ENCODE results near the gene SPATA1. TPM values are rescaled to one million over a fixed set of nuclear protein-coding genes. Genes with fewer than 3 reads are reported as not detected.
A peak's percentile ranks its signal among the peaks of the same experiment; 100 is the strongest.

Gene SPATA1
- total and polyA plus RNA-seq, 4 experiments from 2014 or later = 0.72 to 3.4 (median 1.7) TPM; not detected in 1

- ChIA-PET CTCF (ENCODE audit: partially characterized antibody) (interaction anchor here (1.3 to 1.4 kb wide), 2 partner anchors 9 to 14 kb away, joined by 3 to 5 read pairs; no protein-coding TSS in a partner anchor), POLR2A (ENCODE audit: partially characterized antibody) (no interaction called here)
- H3K9me3 Mint-ChIP-seq = peaks cover 2 to 19% (median 12%) of the 10 kb centered on the region in 8 donors
- Histone ChIP-seq H3K36me3 (ENCODE audit: insufficient read depth, low read length) (no peaks in the 10 kb centered on the region), H3K4me3 (ENCODE audit: low read length in 2 of 2) (no peak overlapping the region), H3K9me3 (ENCODE audit: control insufficient read depth in 1 of 2, low read length in 2 of 2) (no peaks in the 10 kb centered on the region), H3K27me3 (ENCODE audit: insufficient read depth, low read length) (no peaks in the 10 kb centered on the region), H3K4me1 (ENCODE audit: insufficient read depth, low read length) (no peaks in the 10 kb centered on the region), H3K27ac (ENCODE audit: low read depth, low read length) (no peak overlapping the region)
- peak overlapping the region in 1 of 7 donors; percentile 10 for H3K27ac Mint-ChIP-seq
- peaks cover 0 to 3% of the 10 kb centered on the region in 2 donors for H3K27me3 Mint-ChIP-seq
- H3K4me3 Mint-ChIP-seq = no peak overlapping the region
- intact Hi-C loops (cut with micrococcal nuclease) = no loop called here
- H3K36me3 Mint-ChIP-seq = peaks cover 3 to 5% of the 10 kb centered on the region in 2 donors
- peaks cover 0 to 4% (median 1%) of the 10 kb centered on the region in 4 donors for H3K4me1 Mint-ChIP-seq
- DNase-seq = no peak
Observed at GRCh38 chr1:84611091-84611490, 104.9 kb downstream of the SPATA1 start.

GRCh38 chr1:84611796-84612195 is 105.6 kb downstream of the SPATA1 start:
- Histone ChIP-seq H3K36me3 (ENCODE audit: insufficient read depth, low read length) (no peaks in the 10 kb centered on the region), H3K9me3 (ENCODE audit: control insufficient read depth in 1 of 2, low read length in 2 of 2) (no peaks in the 10 kb centered on the region), H3K4me1 (ENCODE audit: insufficient read depth, low read length) (no peaks in the 10 kb centered on the region), H3K27ac (ENCODE audit: low read depth, low read length) (no peak overlapping the region), H3K4me3 (ENCODE audit: low read length in 2 of 2) (no peak overlapping the region), H3K27me3 (ENCODE audit: insufficient read depth, low read length) (no peaks in the 10 kb centered on the region)
- H3K36me3 Mint-ChIP-seq = no peaks in the 10 kb centered on the region
- peak overlapping the region in 3 of 8 donors; percentile 27 to 46 (median 28) for H3K4me3 Mint-ChIP-seq
- H3K4me1 Mint-ChIP-seq = peaks cover 0 to 4% (median 1%) of the 10 kb centered on the region in 4 donors
- no peaks in the 10 kb centered on the region for H3K27me3 Mint-ChIP-seq
- ChIA-PET POLR2A (ENCODE audit: partially characterized antibody) (no interaction called here), CTCF (ENCODE audit: partially characterized antibody) (interaction anchor here (1.3 kb wide), 1 partner anchor 9 kb away, joined by 5 read pairs; no protein-coding TSS in a partner anchor)
- H3K27ac Mint-ChIP-seq = peak overlapping the region in 2 of 7 donors; percentile 32 to 44
- intact Hi-C loops (cut with micrococcal nuclease) = no loop called here
- H3K9me3 Mint-ChIP-seq = peaks cover 0 to 12% (median 6%) of the 10 kb centered on the region in 8 donors
- no peak for DNase-seq

- CTCF ChIA-PET (ENCODE audit: partially characterized antibody) = no interaction called here
Observed at GRCh38 chr1:84613026-84613425, 106.8 kb downstream of the SPATA1 start.

GRCh38 chr1:84613887-84614286 is 107.7 kb downstream of the SPATA1 start:
- Histone ChIP-seq H3K4me3 (ENCODE audit: low read length in 2 of 2) (no peak overlapping the region), H3K4me1 (ENCODE audit: insufficient read depth, low read length) (no peaks in the 10 kb centered on the region), H3K9me3 (ENCODE audit: control insufficient read depth in 1 of 2, low read length in 2 of 2) (no peaks in the 10 kb centered on the region), H3K36me3 (ENCODE audit: insufficient read depth, low read length) (no peaks in the 10 kb centered on the region), H3K27me3 (ENCODE audit: insufficient read depth, low read length) (no peaks in the 10 kb centered on the region), H3K27ac (ENCODE audit: low read depth, low read length) (no peak overlapping the region)
- Mint-ChIP-seq H3K27me3 (no peaks in the 10 kb centered on the region), H3K27ac (no peak overlapping the region), H3K4me1 (peaks cover 0 to 4% (median 1%) of the 10 kb centered on the region in 4 donors), H3K36me3 (no peaks in the 10 kb centered on the region), H3K9me3 (peaks cover 0 to 9% (median 5%) of the 10 kb centered on the region in 8 donors), H3K4me3 (no peak overlapping the region)
- intact Hi-C loops (cut with micrococcal nuclease) = no loop called here
- ChIA-PET CTCF (ENCODE audit: partially characterized antibody) (interaction anchor here (0.7 to 1.3 kb wide), 3 partner anchors 35 to 140 kb away, joined by 3 read pairs; no protein-coding TSS in a partner anchor), POLR2A (ENCODE audit: partially characterized antibody) (no interaction called here)
- DNase-seq = no peak

More at GRCh38 chr1:84613026-84613425, 106.8 kb downstream of the SPATA1 start:
- no peaks in the 10 kb centered on the region for H3K9me3 ChIP-seq (ENCODE audit: control insufficient read depth in 1 of 2, low read length in 2 of 2)
- H3K4me3 ChIP-seq (ENCODE audit: low read length in 2 of 2) = no peak overlapping the region
- Mint-ChIP-seq H3K9me3 (peaks cover 0 to 9% (median 5%) of the 10 kb centered on the region in 8 donors), H3K27me3 (no peaks in the 10 kb centered on the region), H3K27ac (no peak overlapping the region), H3K4me3 (no peak overlapping the region), H3K36me3 (no peaks in the 10 kb centered on the region), H3K4me1 (peaks cover 0 to 4% (median 1%) of the 10 kb centered on the region in 4 donors)
- H3K27ac ChIP-seq (ENCODE audit: low read depth, low read length) = no peak overlapping the region
- H3K4me1 ChIP-seq (ENCODE audit: insufficient read depth, low read length) = no peaks in the 10 kb centered on the region
- H3K27me3 ChIP-seq (ENCODE audit: insufficient read depth, low read length) = no peaks in the 10 kb centered on the region
- no peak for DNase-seq
- H3K36me3 ChIP-seq (ENCODE audit: insufficient read depth, low read length) = no peaks in the 10 kb centered on the region
- POLR2A ChIA-PET (ENCODE audit: partially characterized antibody) = no interaction called here
- intact Hi-C loops (cut with micrococcal nuclease) = no loop called here

GRCh38 chr1:84615790-84616189 is 109.6 kb downstream of the SPATA1 start:
- H3K4me3 ChIP-seq (ENCODE audit: low read length in 2 of 2) = no peak overlapping the region
- POLR2A ChIA-PET (ENCODE audit: partially characterized antibody) = no interaction called here
- H3K4me1 ChIP-seq (ENCODE audit: insufficient read depth, low read length) = peaks cover 5% of the 10 kb centered on the region
- H3K27me3 Mint-ChIP-seq = peaks cover 0 to 3% of the 10 kb centered on the region in 2 donors
- peaks cover 2 to 11% (median 8%) of the 10 kb centered on the region in 4 donors for H3K4me1 Mint-ChIP-seq
- intact Hi-C loops (cut with micrococcal nuclease) = no loop called here
- no peaks in the 10 kb centered on the region for H3K9me3 ChIP-seq (ENCODE audit: control insufficient read depth in 1 of 2, low read length in 2 of 2)
- no peak for DNase-seq
- no peaks in the 10 kb centered on the region for H3K27me3 ChIP-seq (ENCODE audit: insufficient read depth, low read length)
- H3K36me3 Mint-ChIP-seq = peaks cover 0 to under 1% of the 10 kb centered on the region in 2 donors
- no peak overlapping the region for H3K27ac Mint-ChIP-seq
- H3K9me3 Mint-ChIP-seq = peaks cover 0 to 9% (median 5%) of the 10 kb centered on the region in 8 donors
- CTCF ChIA-PET (ENCODE audit: partially characterized antibody) = interaction anchor here (1.6 kb wide), 1 partner anchor 174 kb away, joined by 7 read pairs; no protein-coding TSS in a partner anchor
- H3K36me3 ChIP-seq (ENCODE audit: insufficient read depth, low read length) = no peaks in the 10 kb centered on the region
- no peak overlapping the region for H3K27ac ChIP-seq (ENCODE audit: low read depth, low read length)
- H3K4me3 Mint-ChIP-seq = no peak overlapping the region

Other genes starting within 250 kb of the SPATA1 start
- gene SAMD13, start 204.7 kb upstream of the SPATA1 start, total RNA-seq = not detected
- gene SAMD13, start 204.7 kb upstream of the SPATA1 start, polyA plus RNA-seq = under 1 TPM in 1 of 2 donors, not detected in 1; 0.22 TPM
- not detected for gene DNASE2B, start 107.9 kb upstream of the SPATA1 start, total RNA-seq
- not detected for gene DNASE2B, start 107.9 kb upstream of the SPATA1 start, polyA plus RNA-seq
- 10 to 100 TPM; 41.7 to 46.2 TPM for gene RPF1, start 27.1 kb upstream of the SPATA1 start, total RNA-seq
- gene RPF1, start 27.1 kb upstream of the SPATA1 start, polyA plus RNA-seq = 10 to 100 TPM; 55.9 to 77.1 TPM
- 10 to 100 TPM; 38.1 to 45.5 TPM for gene GNG5, start 195 bp downstream of the SPATA1 start, total RNA-seq
- gene GNG5, start 195 bp downstream of the SPATA1 start, polyA plus RNA-seq = 100 to 1,000 TPM; 205 to 250 TPM
- gene CTBS, start 68.1 kb downstream of the SPATA1 start, total RNA-seq = 10 to 100 TPM; 17.4 to 18.2 TPM
- gene CTBS, start 68.1 kb downstream of the SPATA1 start, polyA plus RNA-seq = 10 to 100 TPM; 21.7 to 25.4 TPM
- 1 to 10 TPM; 7.5 to 8.3 TPM for gene SSX2IP, start 184.1 kb downstream of the SPATA1 start, total RNA-seq
- 10 to 100 TPM in 1 of 2 donors, 1 to 10 TPM in 1; 5.7 to 11.8 TPM for gene SSX2IP, start 184.1 kb downstream of the SPATA1 start, polyA plus RNA-seq